Calu3 (cell line): ENCODE measurements around the gene LPAR3. TPM values are rescaled to one million over a fixed set of nuclear protein-coding genes. Genes with fewer than 3 reads are reported as not detected.
A peak's percentile ranks its signal among the peaks of the same experiment; 100 is the strongest.

Experiments used
- BruUV-seq: library from RNA; stranded (reverse); fragments of 400-500 nt; replicated peaks from 2 replicates; lab custom pipeline; 2021; lab: Mats Ljungman, UMichigan
- CTCF ChIA-PET: fragments of 300-600 bp; sonication (Branson Sonifier 250); formaldehyde crosslinking; loops from one replicate; lab custom pipeline; 2022; ENCODE audit warnings: antibody characterized with exemption; lab: Charles Lee
- DNase-seq: peaks from one replicate; pipeline ENCODE4 v3.0.0; 2022
- H3K27ac Mint-ChIP-seq: one replicate; pipeline ENCODE4 v1.8.0; 2022; ENCODE audit warnings: mixed read lengths; ENCODE audit not compliant: unreplicated experiment
- H3K27me3 Mint-ChIP-seq: one replicate; pipeline ENCODE4 v1.8.0; 2022; ENCODE audit warnings: mixed read lengths; ENCODE audit not compliant: unreplicated experiment
- H3K36me3 Mint-ChIP-seq: one replicate; pipeline ENCODE4 v1.8.0; 2022; ENCODE audit warnings: mild to moderate bottlenecking, moderate library complexity, mixed read lengths; ENCODE audit not compliant: insufficient read depth, unreplicated experiment
- H3K4me1 Mint-ChIP-seq: one replicate; pipeline ENCODE4 v1.8.0; 2022; ENCODE audit warnings: mild to moderate bottlenecking, low read depth, mixed read lengths; ENCODE audit not compliant: unreplicated experiment
- H3K4me3 Mint-ChIP-seq: one replicate; pipeline ENCODE4 v1.8.0; 2022; ENCODE audit warnings: mild to moderate bottlenecking, low read depth, moderate library complexity, mixed read lengths; ENCODE audit not compliant: unreplicated experiment
- H3K9me3 Mint-ChIP-seq: one replicate; pipeline ENCODE4 v1.8.0; 2022; ENCODE audit warnings: low read depth, mixed read lengths; ENCODE audit not compliant: unreplicated experiment
- CTCF ChIP-seq: fragments of 200-600 bp; IDR thresholded peaks from one replicate; pipeline ENCODE4 v1.8.0; 2022; ENCODE audit warnings: antibody characterized with exemption; ENCODE audit not compliant: unreplicated experiment
- intact Hi-C: fragments of 100-400 bp; cut with micrococcal nuclease; formaldehyde crosslinking; loops from one replicate; pipeline ENCODE4 v1.10.0; 2022; ENCODE audit not compliant: unreplicated experiment
- total RNA-seq: library from RNA; stranded (reverse); gene quantifications from 2 replicates; pipeline ENCODE4 v1.2.3, GENCODE V29; 2022

Gene LPAR3
- total RNA-seq, 1 experiment from 2014 or later = 14.0 TPM

- no TSS peak for BruUV-seq
- Mint-ChIP-seq H3K4me3 (no peak overlapping the region), H3K27ac (no peak overlapping the region), H3K27me3 (no peaks in the 10 kb centered on the region), H3K36me3 (peaks cover under 1% of the 10 kb centered on the region), H3K9me3 (peaks cover 3% of the 10 kb centered on the region), H3K4me1 (peaks cover 25% of the 10 kb centered on the region)
- no peak for TF ChIP-seq CTCF
- DNase-seq = no peak
- CTCF ChIA-PET = no interaction called here
- intact Hi-C loops = loop anchor here (5.0 kb wide), 1 partner anchor 53 kb away; no protein-coding TSS in a partner anchor
Observed at GRCh38 chr1:84884671-84885389, 8.2 kb downstream of the LPAR3 start.

GRCh38 chr1:84883286-84883685 lies 9.7 kb downstream of the LPAR3 start:
- H3K27ac Mint-ChIP-seq = no peak overlapping the region
- intact Hi-C loops = loop anchor here (5.0 kb wide), 1 partner anchor 51 kb away; no protein-coding TSS in a partner anchor
- H3K4me1 Mint-ChIP-seq = peaks cover 11% of the 10 kb centered on the region
- BruUV-seq = no TSS peak
- no peak for TF ChIP-seq CTCF
- CTCF ChIA-PET = no interaction called here
- peak; percentile 3 for DNase-seq
- H3K36me3 Mint-ChIP-seq = no peaks in the 10 kb centered on the region
- H3K4me3 Mint-ChIP-seq = no peak overlapping the region
- peaks cover 3% of the 10 kb centered on the region for H3K9me3 Mint-ChIP-seq
- H3K27me3 Mint-ChIP-seq = no peaks in the 10 kb centered on the region

- Mint-ChIP-seq H3K9me3 (peaks cover 3% of the 10 kb centered on the region), H3K4me1 (no peaks in the 10 kb centered on the region), H3K36me3 (no peaks in the 10 kb centered on the region), H3K4me3 (no peak overlapping the region), H3K27ac (no peak overlapping the region), H3K27me3 (no peaks in the 10 kb centered on the region)
- intact Hi-C loops = no loop called here
- BruUV-seq = no TSS peak
- CTCF ChIA-PET = no interaction called here
- TF ChIP-seq CTCF = no peak
- DNase-seq = no peak
Observed at GRCh38 chr1:84877592-84877991, 15.4 kb downstream of the LPAR3 start.

GRCh38 chr1:84876353-84876752 lies 16.7 kb downstream of the LPAR3 start:
- CTCF ChIA-PET = no interaction called here
- no peak for TF ChIP-seq CTCF
- Mint-ChIP-seq H3K36me3 (no peaks in the 10 kb centered on the region), H3K9me3 (peaks cover under 1% of the 10 kb centered on the region), H3K4me1 (no peaks in the 10 kb centered on the region), H3K27ac (no peak overlapping the region), H3K27me3 (no peaks in the 10 kb centered on the region), H3K4me3 (no peak overlapping the region)
- DNase-seq = no peak
- BruUV-seq = no TSS peak
- intact Hi-C loops = no loop called here
